ENCODE data around the gene NTN4.

NTN4 gene

DNA sequence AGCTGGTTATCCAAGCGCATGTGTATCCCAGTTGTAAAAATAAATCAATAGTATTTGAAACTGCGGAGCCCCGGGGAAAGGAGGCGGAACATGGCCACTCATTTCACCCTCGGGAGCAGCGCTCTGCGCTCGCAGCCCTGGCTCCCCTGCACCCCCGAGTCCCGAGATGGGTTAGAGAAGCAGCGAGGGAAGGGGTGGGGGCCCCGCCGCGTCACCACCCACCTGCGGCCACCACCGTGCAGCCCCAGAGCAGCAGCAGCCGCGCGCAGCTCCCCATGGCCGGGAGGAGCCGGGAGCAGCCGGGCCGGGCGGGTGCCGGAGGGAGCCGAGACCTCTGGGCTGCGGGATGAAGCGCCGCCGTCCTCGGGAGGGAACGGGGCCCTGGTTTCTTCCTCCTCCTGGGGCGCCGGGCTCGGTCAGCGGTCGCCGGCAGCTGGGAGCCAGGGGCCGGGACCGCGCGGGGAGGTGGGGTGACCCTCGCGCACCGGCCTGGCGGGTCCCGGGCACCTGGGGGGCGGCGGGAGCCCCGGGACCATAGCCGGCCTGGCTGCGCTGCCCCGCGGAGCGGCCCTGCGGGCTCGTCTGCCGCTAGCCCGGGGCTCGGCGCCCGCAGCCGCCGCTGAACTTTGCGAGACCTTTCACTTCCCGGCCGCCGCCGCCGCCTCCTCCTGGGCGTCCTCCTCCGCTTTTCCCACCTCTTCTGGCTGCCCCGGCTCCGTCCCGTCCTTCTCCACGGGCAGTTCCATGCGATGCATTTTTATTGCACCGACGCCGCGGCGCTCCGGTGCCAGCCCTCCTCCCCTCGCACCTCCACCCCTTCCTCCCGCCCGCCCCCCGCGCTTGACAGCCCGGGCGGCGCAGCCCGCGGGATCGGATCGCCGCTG, at the start of gene NTN4:
TSS of gene NTN4 (minus strand) at position 732 of the 884 bp plus-strand sequence. CDS start at position 277, 455 bp downstream.
- H3K4me1 ChIP-seq (ENCODE audit: insufficient read depth, low read length, severe bottlenecking), result no peaks in the 10 kb centered on the region
- H2AFZ ChIP-seq (ENCODE audit: low read length), result no peak within 1 kb of the TSS

DNA sequence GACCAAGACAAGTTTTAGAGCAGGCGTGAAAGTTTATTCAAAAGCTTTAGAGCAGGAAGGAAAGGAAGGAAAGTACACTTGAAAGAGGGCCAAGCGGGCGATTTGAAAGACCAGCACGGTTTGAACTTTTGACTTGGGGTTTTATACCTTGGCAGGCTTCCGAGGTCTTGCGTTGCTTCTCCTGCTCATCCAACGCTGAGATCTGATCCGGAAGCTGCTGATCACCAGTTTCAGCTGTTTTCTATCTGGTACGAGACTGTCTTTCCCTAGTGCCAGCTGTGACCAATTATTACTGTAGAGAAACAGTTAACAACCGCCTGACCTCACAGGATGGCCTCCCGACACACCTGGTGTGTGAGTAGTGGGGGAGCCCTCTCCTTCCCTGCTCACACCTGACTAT, 47.6 kb upstream of the NTN4 start:
- no peaks in the 10 kb centered on the region for H3K9me3 ChIP-seq (ENCODE audit: low read length)
- H3K4me3 ChIP-seq (ENCODE audit: low read depth, low read length, poor library complexity, severe bottlenecking), result no peak overlapping the region
- no peaks in the 10 kb centered on the region for H3K27me3 ChIP-seq (ENCODE audit: insufficient read depth, low read length)
- H4K20me1 ChIP-seq (ENCODE audit: insufficient read depth, low read length), result no peaks in the 10 kb centered on the region
- no peaks in the 10 kb centered on the region for H3K9me2 ChIP-seq (ENCODE audit: low read depth, low read length)
- no peak overlapping the region for H3K4me2 ChIP-seq (ENCODE audit: low read length)
- H2AFZ ChIP-seq (ENCODE audit: low read length), result no peak overlapping the region
- no peaks in the 10 kb centered on the region for H3K4me1 ChIP-seq (ENCODE audit: insufficient read depth, low read length, severe bottlenecking)
- no peaks in the 10 kb centered on the region for H3K36me3 ChIP-seq (ENCODE audit: insufficient read depth, low read length)
- H3K79me2 ChIP-seq (ENCODE audit: insufficient read depth, low read length), result no peaks in the 10 kb centered on the region
- H3F3A ChIP-seq (ENCODE audit: insufficient read depth, low read length), result no peaks in the 10 kb centered on the region
- H3K9ac ChIP-seq (ENCODE audit: low read length), result no peak overlapping the region
- TF ChIP-seq, protein P1, sequence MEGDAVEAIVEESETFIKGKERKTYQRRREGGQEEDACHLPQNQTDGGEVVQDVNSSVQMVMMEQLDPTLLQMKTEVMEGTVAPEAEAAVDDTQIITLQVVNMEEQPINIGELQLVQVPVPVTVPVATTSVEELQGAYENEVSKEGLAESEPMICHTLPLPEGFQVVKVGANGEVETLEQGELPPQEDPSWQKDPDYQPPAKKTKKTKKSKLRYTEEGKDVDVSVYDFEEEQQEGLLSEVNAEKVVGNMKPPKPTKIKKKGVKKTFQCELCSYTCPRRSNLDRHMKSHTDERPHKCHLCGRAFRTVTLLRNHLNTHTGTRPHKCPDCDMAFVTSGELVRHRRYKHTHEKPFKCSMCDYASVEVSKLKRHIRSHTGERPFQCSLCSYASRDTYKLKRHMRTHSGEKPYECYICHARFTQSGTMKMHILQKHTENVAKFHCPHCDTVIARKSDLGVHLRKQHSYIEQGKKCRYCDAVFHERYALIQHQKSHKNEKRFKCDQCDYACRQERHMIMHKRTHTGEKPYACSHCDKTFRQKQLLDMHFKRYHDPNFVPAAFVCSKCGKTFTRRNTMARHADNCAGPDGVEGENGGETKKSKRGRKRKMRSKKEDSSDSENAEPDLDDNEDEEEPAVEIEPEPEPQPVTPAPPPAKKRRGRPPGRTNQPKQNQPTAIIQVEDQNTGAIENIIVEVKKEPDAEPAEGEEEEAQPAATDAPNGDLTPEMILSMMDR (IDR thresholded peaks at IDR 0.05; ENCODE audit: low read length), result no peak
- no peak for TF ChIP-seq EZH2 (IDR thresholded peaks at IDR 0.05; ENCODE audit: borderline replicate concordance, low read length)
- H3K27ac ChIP-seq (ENCODE audit: low read depth, low read length, poor library complexity, severe bottlenecking), result no peak overlapping the region

More for the DNA sequence above, at the start of gene NTN4:
- Histone ChIP-seq H3K27ac (ENCODE audit: low read depth, low read length, poor library complexity, severe bottlenecking) (no peak within 1 kb of the TSS), H3K79me2 (ENCODE audit: insufficient read depth, low read length) (no peaks in the 10 kb centered on the region), H3F3A (ENCODE audit: insufficient read depth, low read length) (no peaks in the 10 kb centered on the region), H3K4me3 (ENCODE audit: low read depth, low read length, poor library complexity, severe bottlenecking) (no peak within 1 kb of the TSS), H4K20me1 (ENCODE audit: insufficient read depth, low read length) (no peaks in the 10 kb centered on the region), H3K4me2 (ENCODE audit: low read length) (no peak within 1 kb of the TSS), H3K9me3 (ENCODE audit: low read length) (no peaks in the 10 kb centered on the region), H3K27me3 (ENCODE audit: insufficient read depth, low read length) (peaks cover 9% of the 10 kb centered on the region; the same call in 1 of the 2 replicates), H3K9ac (ENCODE audit: low read length) (no peak within 1 kb of the TSS), H3K36me3 (ENCODE audit: insufficient read depth, low read length) (no peaks in the 10 kb centered on the region), H3K9me2 (ENCODE audit: low read depth, low read length) (no peaks in the 10 kb centered on the region)
- no peak for TF ChIP-seq EZH2 (IDR thresholded peaks at IDR 0.05; ENCODE audit: borderline replicate concordance, low read length)
- TF ChIP-seq, protein P1 (IDR thresholded peaks at IDR 0.05; ENCODE audit: low read length), result no peak

- H3K36me3 ChIP-seq (ENCODE audit: insufficient read depth, low read length), result no peaks in the 10 kb centered on the region
- no peak overlapping the region for H3K9ac ChIP-seq (ENCODE audit: low read length)
- no peaks in the 10 kb centered on the region for H3K27me3 ChIP-seq (ENCODE audit: insufficient read depth, low read length)
- H2AFZ ChIP-seq (ENCODE audit: low read length), result no peak overlapping the region
- no peak for TF ChIP-seq EZH2 (IDR thresholded peaks at IDR 0.05; ENCODE audit: borderline replicate concordance, low read length)
- TF ChIP-seq, protein P1 (IDR thresholded peaks at IDR 0.05; ENCODE audit: low read length), result no peak
- no peak overlapping the region for H3K4me2 ChIP-seq (ENCODE audit: low read length)
- no peaks in the 10 kb centered on the region for H3K79me2 ChIP-seq (ENCODE audit: insufficient read depth, low read length)
- H3K4me1 ChIP-seq (ENCODE audit: insufficient read depth, low read length, severe bottlenecking), result no peaks in the 10 kb centered on the region
- no peaks in the 10 kb centered on the region for H3F3A ChIP-seq (ENCODE audit: insufficient read depth, low read length)
- no peak overlapping the region for H3K4me3 ChIP-seq (ENCODE audit: low read depth, low read length, poor library complexity, severe bottlenecking)
- H3K9me3 ChIP-seq (ENCODE audit: low read length), result no peaks in the 10 kb centered on the region
- no peaks in the 10 kb centered on the region for H3K9me2 ChIP-seq (ENCODE audit: low read depth, low read length)
- no peaks in the 10 kb centered on the region for H4K20me1 ChIP-seq (ENCODE audit: insufficient read depth, low read length)
- H3K27ac ChIP-seq (ENCODE audit: low read depth, low read length, poor library complexity, severe bottlenecking), result no peak overlapping the region
These were observed 46.9 kb upstream of the NTN4 start for GRCh38 chr12:95837240-95838038.

Data from OCI-LY1 (cell line).